Peyer's patch (tissue), 4 donors: ENCODE results near the gene ABHD17B.

ENCODE experiments used
- POLR2A ChIP-seq, 2 donors: fragments of 450-650 bp; IDR thresholded peaks; one replicate each; pipeline ENCODE4 v1.5.1; 2017; ENCODE audit warnings: antibody characterized with exemption in 2 of 2, mild to moderate bottlenecking in 2 of 2, moderate library complexity in 2 of 2
- TF ChIP-seq, protein P1 (sequence below), 6 experiments: fragments of 450-650 bp in 4 of 6; fragments of 200-600 bp in 2 of 6; sonication (generic) in 1 of 6; IDR thresholded peaks; one replicate each; pipeline ENCODE4 v1.5.1; 2017 to 2019; ENCODE audit warnings: antibody characterized with exemption in 6 of 6, mild to moderate bottlenecking in 3 of 6, moderate library complexity in 1 of 6

DNA sequence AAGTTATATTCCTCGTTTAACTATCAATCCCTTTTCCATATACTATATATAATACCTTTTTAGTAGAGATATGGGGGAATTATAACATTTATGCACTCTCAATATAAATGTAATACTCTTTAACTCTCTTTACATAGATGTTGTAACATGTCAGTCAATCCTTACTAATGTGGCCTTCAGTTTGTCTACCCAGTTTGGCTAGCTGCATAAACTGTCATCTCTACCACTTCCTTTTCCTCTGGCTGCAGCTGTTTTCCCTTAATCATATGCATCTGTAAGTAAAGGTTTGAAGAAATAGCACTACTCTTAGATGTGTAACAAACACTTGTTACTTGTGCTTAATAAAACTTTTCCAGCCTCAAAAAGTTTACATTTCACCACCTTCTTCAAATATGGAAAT lies 13.4 kb downstream of the ABHD17B start:
- no peak for TF ChIP-seq POLR2A (IDR thresholded peaks at IDR 0.05)
- TF ChIP-seq, protein P1, sequence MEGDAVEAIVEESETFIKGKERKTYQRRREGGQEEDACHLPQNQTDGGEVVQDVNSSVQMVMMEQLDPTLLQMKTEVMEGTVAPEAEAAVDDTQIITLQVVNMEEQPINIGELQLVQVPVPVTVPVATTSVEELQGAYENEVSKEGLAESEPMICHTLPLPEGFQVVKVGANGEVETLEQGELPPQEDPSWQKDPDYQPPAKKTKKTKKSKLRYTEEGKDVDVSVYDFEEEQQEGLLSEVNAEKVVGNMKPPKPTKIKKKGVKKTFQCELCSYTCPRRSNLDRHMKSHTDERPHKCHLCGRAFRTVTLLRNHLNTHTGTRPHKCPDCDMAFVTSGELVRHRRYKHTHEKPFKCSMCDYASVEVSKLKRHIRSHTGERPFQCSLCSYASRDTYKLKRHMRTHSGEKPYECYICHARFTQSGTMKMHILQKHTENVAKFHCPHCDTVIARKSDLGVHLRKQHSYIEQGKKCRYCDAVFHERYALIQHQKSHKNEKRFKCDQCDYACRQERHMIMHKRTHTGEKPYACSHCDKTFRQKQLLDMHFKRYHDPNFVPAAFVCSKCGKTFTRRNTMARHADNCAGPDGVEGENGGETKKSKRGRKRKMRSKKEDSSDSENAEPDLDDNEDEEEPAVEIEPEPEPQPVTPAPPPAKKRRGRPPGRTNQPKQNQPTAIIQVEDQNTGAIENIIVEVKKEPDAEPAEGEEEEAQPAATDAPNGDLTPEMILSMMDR (IDR thresholded peaks at IDR 0.05), result no peak
